Activated CD4-positive, alpha-beta T cell treated with anti-CD3 and anti-CD28 coated beads, Interleukin-2, Interleukin-4, amounts not matched to agents 100 ng/mL and 50 ng/mL, durations not matched to agents 16 hours and 8 hours (primary cell): ENCODE measurements around the gene PLA2G4C.

ENCODE experiments used
- DNase-seq: peaks from one replicate; pipeline ENCODE4 v3.0.0-alpha.2; 2020; ENCODE audit warnings: low spot score

PLA2G4C gene

DNA sequence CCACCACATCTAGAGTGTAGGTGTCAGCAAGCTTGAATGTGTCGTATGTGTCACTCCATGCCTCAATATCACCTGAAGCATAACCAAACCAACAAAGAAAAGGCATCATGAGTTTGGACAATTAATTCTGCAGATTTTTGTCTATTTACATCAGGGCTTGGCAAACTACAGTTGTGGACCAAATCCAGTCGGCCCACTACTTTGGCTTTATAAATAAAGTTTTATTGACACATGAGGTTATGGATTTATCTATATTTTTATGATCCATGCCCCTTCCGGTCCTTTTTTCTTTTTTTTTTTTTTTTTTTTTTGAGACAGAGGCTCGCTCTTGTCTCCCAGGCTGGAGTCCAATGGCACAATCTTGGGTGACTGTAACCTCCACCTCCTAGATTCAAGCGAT lies 57.5 kb downstream of the PLA2G4C start:
- no peak for DNase-seq

- no peak for DNase-seq
Observed at GRCh38 chr19:48051335-48052033, 59.1 kb downstream of the PLA2G4C start.

- no peak for DNase-seq
Observed at GRCh38 chr19:48044561-48044960, 66.1 kb downstream of the PLA2G4C start.

DNA sequence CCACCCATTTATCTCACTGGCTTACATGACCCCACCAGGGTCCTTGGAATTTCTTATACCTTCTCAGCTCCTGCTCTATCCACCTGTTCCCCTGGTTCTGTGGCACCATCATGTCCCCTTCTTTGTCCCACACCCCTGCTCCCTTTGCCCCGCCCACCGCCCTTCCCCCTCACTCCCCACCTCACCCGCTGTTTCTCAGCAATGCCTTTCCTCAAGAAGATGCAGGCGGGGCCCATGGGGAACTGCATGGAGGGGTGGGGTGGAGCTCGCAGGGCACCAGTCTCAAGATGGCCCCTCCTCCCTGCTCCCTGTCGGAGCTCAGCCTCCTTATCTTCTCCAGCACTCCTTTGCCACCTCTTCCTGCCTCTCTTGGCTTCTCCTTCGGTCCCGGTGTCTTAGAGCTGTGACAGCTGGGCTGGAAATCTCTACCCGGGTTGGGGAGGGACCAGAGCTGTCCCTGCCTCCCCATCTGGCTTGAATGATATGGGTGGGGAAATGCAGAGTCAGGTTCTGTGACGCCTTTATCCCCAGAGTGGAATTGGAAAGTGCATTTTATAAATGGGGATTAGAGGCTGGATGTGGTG lies 66.8 kb downstream of the PLA2G4C start, which contains the start of gene CABP5:
CABP5 (minus strand) TSS at position 405 of the 584 bp plus-strand sequence; CDS start at position 248, 157 bp downstream.
- DNase-seq: no peak

DNA sequence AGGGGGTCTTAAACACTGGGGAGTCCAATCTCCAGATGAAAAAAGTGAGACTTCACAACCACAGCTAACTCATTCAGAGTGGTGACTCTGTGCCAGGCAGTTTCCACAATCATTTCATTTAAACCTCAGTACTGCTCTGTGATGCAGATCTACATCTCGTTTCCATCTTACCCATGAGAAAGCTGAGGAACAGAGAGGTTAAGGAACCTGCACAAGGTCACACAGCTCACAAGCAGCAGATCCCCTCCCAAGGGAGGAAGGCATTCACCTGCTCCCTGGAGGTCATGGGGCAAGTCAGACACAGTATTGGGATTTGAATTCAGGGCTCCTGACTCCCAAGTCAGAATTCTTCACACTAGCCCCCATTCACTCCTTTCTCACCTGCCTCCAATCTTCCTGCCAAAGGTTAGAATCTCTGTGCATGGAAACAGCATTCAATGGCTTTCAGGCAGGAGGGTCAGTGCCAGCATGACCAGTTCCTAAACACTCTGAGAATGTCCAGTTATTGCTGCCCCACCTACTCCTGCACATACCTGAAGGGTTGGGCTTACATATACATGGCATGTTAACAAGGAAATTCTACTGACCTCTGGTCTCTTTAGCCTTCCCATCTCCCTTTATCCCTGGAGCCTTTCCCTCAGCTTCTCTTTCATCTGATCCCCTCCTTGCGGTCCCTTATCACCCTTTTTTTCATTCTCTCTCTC lies 68.6 kb downstream of the PLA2G4C start:
- DNase-seq: no peak

DNA sequence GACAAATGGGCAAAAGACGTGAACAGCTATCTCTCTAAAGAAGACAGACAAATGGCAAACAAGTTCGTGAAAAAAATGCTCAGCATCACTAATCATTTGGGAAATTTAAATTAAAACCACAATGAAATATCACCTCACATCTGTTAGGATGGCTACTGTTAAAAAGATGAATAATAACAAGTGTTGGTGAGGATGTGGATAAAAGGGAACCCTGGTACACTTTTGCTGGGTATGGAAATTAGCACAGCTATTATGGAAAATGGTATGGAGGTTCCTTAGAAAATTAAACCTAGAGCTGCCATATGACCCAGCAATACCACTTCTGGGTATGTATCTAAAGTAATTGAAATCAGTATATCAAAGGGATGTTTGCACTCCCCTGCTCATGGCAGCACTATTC lies 73.9 kb downstream of the PLA2G4C start:
- no peak for DNase-seq

- no peak for DNase-seq
Observed at GRCh38 chr19:48033604-48034003, 77.0 kb downstream of the PLA2G4C start.

- no peak for DNase-seq
Observed at GRCh38 chr19:48030073-48030472, 80.5 kb downstream of the PLA2G4C start.

- no peak for DNase-seq
Observed at GRCh38 chr19:48029431-48029830, 81.2 kb downstream of the PLA2G4C start.

- DNase-seq: no peak
Observed at GRCh38 chr19:48025480-48025879, 85.1 kb downstream of the PLA2G4C start.

DNA sequence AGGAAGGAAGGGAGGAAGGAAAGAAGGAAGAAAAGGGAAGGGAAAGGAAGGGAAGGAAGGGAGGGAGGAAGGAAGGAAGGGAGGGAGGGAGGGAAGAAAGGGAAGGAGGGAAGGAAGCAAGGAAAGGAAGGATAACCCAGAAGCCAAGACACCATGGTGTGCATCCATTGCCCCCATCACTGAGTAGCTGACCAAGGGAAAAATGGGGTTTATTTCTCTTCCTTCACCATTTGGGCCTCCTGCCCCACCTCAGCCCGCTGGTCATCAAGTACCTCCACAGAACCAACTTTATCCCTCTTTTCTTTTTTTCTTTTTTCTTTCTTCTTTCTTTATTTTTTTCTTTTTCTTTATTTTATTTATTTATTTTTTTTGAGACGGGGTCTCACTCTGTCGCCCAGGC lies 87.1 kb downstream of the PLA2G4C start:
- DNase-seq: no peak

DNA sequence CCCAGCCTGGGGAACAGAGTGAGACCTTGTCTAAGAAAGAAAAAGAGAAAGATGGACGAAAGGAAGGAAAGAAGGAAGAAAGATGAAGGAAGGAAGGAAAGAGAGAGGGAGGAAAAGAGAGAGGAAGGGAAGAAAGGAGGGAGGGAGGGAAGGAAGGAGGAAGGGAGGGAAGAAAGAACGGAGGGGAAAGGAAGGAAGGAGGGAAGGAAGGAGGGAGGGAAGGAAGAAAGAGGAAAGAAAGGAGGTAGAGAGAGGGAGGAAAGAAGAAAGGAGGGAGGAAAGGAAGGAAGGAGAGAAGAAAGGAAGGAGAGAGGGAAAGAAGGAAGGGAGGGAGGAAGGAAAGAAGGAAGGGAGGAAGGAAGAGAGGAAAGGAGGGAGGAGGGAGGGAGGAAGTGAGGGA lies 87.6 kb downstream of the PLA2G4C start:
- DNase-seq: no peak

- DNase-seq: no peak
Observed at GRCh38 chr19:48020686-48021085, 89.9 kb downstream of the PLA2G4C start.

GRCh38 chr19:48010932-48011758 lies 99.5 kb downstream of the PLA2G4C start:
- DNase-seq: no peak

DNA sequence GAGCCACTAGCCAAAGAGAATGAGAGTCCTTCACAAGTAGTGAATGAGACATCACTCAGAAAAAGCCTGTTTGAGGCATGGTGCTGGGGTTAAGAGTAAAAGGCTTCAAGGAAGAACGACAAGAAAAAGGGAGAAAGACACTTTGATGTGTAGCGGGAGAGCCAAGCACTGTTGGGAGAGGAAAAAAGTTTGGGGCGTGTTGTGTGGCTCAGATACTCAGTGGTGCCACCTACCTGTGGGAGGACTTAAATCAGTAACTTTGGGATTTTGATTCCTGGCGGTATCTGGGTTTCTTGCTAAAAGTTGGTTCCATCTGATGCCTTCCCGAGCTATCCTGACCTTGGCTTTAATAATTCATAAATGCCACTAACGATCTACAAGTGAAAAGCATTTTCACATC lies 103.9 kb downstream of the PLA2G4C start:
- no peak for DNase-seq

GRCh38 chr19:48004236-48004635 lies 106.4 kb downstream of the PLA2G4C start:
- no peak for DNase-seq

DNA sequence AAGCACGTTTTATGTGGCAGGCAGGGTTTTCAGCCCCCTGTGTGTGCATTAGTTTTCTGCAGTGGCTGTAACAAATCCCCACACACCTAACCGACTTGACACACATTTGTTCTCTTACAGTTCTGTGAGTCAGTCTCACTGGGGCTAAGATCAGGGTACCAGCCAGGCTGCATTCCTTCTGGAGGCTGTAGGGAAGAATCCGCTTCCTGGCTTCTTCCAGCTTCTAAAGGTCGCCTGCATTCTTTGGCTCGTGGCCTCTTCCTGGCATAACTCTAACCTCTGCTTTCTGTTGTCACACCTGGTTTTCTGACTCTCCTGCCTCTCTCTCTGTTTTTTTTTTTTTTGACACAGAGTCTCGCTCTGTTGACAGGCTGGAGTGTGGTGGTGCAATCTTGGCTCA lies 109.8 kb downstream of the PLA2G4C start:
- no peak for DNase-seq

GRCh38 chr19:47998800-47999199 lies 111.8 kb downstream of the PLA2G4C start:
- no peak for DNase-seq
